GM18858 (cell line): ENCODE results near the gene UGT1A10.
"Not testable (repeated sequence)": the region's sequence is repeated elsewhere in the genome, so short reads cannot be mapped to it uniquely, and the experiment has no call there.

Experiments used
- ATAC-seq: cut with Tn5 transposase; IDR thresholded peaks from one replicate; pipeline ENCODE4 v1.9.1; 2021; ENCODE audit not compliant: unreplicated experiment

UGT1A10 gene

GRCh38 chr2:233736868-233737653 is 100.8 kb downstream of the UGT1A10 start:
- not testable (repeated sequence) for ATAC-seq

GRCh38 chr2:233740870-233741269 is 104.6 kb downstream of the UGT1A10 start:
- ATAC-seq = no peak

GRCh38 chr2:233743464-233744259 is 107.4 kb downstream of the UGT1A10 start:
- ATAC-seq = no peak

GRCh38 chr2:233745073-233745755 is 109.0 kb downstream of the UGT1A10 start:
- no peak for ATAC-seq

- not testable (repeated sequence) for ATAC-seq
These were observed 109.6 kb downstream of the UGT1A10 start for GRCh38 chr2:233745838-233746237.

- no peak for ATAC-seq
These were observed 110.4 kb downstream of the UGT1A10 start for GRCh38 chr2:233746475-233747282.

- ATAC-seq = no peak
These were observed 111.0 kb downstream of the UGT1A10 start for GRCh38 chr2:233747283-233747544.

- not testable (repeated sequence) for ATAC-seq
These were observed 114.4 kb downstream of the UGT1A10 start for GRCh38 chr2:233750689-233751088.

- not testable (repeated sequence) for ATAC-seq
These were observed 115.2 kb downstream of the UGT1A10 start for GRCh38 chr2:233751212-233752009.

- ATAC-seq = no peak
These were observed 118.8 kb downstream of the UGT1A10 start for GRCh38 chr2:233754872-233755611.

- ATAC-seq = no peak
These were observed 120.3 kb downstream of the UGT1A10 start for GRCh38 chr2:233756429-233757081.

- ATAC-seq = no peak
These were observed 121.9 kb downstream of the UGT1A10 start for GRCh38 chr2:233758141-233758540.

- ATAC-seq = no peak
These were observed 122.6 kb downstream of the UGT1A10 start for GRCh38 chr2:233758849-233759248.

GRCh38 chr2:233760043-233760442 is 123.8 kb downstream of the UGT1A10 start, which contains the start of gene UGT1A1:
Gene UGT1A1 (plus strand): TSS chr2:233760270. CDS start chr2:233760288, 18 bp downstream.
- no peak for ATAC-seq

- no peak for ATAC-seq
These were observed 125.0 kb downstream of the UGT1A10 start for GRCh38 chr2:233761040-233761769.

- no peak for ATAC-seq
These were observed 128.0 kb downstream of the UGT1A10 start for GRCh38 chr2:233764264-233764663.

GRCh38 chr2:233764761-233765160 is 128.5 kb downstream of the UGT1A10 start:
- ATAC-seq = no peak

- ATAC-seq = no peak
These were observed 130.2 kb downstream of the UGT1A10 start for GRCh38 chr2:233766416-233766815.
